Measurements from ENCODE around the gene UNC13C.

UNC13C gene

DNA sequence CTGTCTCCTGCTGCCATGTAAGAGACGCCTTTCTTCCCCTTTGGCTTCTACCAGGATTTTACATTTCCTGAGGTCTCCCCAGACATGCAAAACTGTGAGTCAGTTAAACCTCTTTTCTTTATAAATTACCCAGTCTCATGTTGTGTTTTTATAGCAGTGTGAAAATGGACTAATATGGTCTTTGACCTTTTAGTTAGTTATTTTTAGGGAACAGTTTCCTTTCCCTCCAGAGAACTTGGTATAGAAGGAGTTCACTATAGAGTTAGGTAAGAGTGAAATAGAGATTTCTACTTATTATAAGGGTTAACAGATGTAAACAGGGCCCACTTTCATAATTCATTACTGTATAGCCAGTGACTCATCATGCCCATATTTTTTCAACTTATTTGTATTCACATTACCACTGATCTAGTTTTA lies 170.9 kb downstream of the UNC13C start:
- no peak for TF ChIP-seq ZFX (IDR thresholded peaks at IDR 0.05)
- TF ChIP-seq, protein P1, sequence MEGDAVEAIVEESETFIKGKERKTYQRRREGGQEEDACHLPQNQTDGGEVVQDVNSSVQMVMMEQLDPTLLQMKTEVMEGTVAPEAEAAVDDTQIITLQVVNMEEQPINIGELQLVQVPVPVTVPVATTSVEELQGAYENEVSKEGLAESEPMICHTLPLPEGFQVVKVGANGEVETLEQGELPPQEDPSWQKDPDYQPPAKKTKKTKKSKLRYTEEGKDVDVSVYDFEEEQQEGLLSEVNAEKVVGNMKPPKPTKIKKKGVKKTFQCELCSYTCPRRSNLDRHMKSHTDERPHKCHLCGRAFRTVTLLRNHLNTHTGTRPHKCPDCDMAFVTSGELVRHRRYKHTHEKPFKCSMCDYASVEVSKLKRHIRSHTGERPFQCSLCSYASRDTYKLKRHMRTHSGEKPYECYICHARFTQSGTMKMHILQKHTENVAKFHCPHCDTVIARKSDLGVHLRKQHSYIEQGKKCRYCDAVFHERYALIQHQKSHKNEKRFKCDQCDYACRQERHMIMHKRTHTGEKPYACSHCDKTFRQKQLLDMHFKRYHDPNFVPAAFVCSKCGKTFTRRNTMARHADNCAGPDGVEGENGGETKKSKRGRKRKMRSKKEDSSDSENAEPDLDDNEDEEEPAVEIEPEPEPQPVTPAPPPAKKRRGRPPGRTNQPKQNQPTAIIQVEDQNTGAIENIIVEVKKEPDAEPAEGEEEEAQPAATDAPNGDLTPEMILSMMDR (conservative IDR thresholded peaks at IDR 0.05) = no peak
- no peak overlapping the region for H3K27ac ChIP-seq

DNA sequence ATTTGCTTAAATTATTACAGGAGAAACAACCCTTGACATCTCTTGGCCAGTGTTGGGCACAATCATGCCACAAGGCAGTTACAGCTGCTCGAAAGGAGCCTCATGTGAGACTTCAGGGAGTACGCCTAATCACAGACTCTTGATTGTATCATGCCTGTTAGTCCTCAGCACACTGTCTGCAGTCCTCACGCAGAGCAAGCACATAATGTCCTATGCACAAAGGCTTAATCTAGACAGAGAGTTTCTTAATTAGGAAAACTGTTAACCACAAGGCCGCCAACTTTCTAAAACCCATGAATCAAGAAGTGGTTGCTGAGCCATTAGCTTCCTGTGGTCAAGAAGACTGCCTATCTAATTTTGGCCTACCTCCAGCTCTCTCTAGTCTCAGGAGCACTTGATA lies 172.0 kb downstream of the UNC13C start:
- TF ChIP-seq, protein P1 (conservative IDR thresholded peaks at IDR 0.05) = no peak
- TF ChIP-seq ZFX (IDR thresholded peaks at IDR 0.05) = no peak
- H3K27ac ChIP-seq = no peak overlapping the region

DNA sequence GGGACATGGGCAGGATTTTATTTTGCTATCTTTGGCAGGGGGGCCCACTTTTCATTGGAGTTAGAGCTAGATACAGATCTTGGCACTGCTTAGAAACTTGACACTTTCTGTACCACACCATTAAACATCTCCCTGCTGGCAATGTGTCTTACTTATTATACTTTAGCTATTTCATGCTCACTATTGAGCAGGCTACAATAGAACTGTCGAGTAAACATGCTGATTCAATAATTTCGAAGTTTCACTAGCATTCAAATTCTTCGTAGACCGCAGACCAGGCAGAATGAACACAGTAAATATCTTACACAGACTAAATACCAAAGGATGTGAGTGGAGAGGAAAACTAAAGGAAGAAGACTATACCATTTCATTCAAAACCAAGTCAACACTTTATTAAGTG lies 180.8 kb downstream of the UNC13C start:
- TF ChIP-seq ZFX (IDR thresholded peaks at IDR 0.05) = no peak
- TF ChIP-seq, protein P1 (conservative IDR thresholded peaks at IDR 0.05) = no peak
- no peak overlapping the region; the same call in 1 of the 2 replicates for H3K27ac ChIP-seq

DNA sequence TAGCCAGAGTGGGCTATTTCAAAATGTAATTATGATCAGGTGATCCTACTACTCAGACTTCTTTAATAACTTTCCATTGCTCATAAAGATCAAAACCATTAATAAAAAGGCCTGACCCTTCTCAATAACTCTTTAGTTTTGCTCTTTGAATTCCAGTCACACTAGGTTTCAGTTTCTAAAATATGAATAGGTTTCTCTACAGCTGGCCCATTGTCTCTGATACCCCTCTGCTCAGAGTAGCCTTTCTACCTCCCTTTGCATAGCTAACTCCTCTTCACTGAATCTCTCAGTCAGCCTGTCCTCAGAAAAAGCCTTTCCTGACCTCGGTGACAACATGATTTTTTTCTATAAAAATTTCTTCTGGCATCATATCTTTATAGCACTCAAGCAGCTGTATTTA lies 209.1 kb downstream of the UNC13C start:
- TF ChIP-seq ZFX (IDR thresholded peaks at IDR 0.05) = no peak
- TF ChIP-seq, protein P1 (conservative IDR thresholded peaks at IDR 0.05) = no peak
- H3K27ac ChIP-seq = no peak overlapping the region

DNA sequence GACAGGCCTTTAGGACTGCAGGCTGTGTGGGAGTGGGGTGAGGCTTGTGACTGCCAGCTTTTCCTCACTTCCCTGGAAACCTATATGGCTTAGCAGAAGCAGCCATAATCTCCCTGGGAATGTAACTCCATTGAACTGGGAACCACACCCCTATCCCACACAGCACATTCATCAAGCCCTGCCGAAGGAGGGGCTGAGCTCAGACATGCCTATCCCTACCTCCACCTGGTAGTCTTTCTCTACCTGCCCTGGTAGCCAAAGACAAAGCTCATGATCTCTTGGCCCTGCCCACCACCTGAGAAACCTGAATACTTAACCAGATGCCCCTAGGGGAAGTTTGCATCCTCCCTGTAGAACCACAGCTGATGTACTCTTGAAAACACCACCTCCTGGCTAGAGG lies 219.8 kb downstream of the UNC13C start:
- TF ChIP-seq ZFX (IDR thresholded peaks at IDR 0.05) = no peak
- TF ChIP-seq, protein P1 (conservative IDR thresholded peaks at IDR 0.05) = no peak

DNA sequence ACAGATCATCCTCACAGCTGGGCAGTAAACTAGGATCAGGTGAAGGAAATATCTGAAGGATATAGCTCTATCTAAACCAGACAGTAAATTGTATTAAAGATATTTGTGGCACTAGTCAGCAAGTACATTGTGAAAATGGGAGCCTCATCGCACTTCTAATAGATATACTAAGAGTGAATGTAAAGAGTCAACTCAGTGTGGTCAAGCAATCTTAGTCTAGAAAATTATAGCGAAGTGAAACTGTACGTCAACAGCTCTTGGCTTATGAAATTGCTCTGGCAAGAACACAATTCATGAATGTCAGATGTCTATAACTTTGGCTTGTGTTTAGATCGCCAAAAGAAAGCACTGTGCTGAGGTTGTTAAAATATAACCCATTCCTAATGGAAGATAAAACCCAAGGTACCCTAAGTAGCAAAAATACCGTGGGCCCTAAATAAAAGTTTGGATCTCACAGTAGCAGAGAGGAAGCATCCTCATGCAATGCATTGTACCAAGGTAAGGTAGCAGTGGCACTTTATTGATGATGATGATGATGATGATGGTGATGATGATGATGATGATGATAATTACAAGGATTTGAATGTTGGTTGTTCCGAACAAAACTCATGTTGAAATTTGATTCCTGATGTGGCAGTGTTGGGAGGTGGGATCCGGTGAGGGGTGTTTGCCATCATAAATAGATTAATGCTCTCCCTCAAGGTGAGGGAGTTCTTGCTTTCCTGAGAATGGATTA lies 228.5 kb downstream of the UNC13C start:
- no peak overlapping the region for H3K27ac ChIP-seq
- no peak for TF ChIP-seq ZFX (IDR thresholded peaks at IDR 0.05)
- TF ChIP-seq, protein P1 (conservative IDR thresholded peaks at IDR 0.05) = no peak

More for the DNA sequence above, 219.8 kb downstream of the UNC13C start:
- no peak overlapping the region for H3K27ac ChIP-seq

DNA sequence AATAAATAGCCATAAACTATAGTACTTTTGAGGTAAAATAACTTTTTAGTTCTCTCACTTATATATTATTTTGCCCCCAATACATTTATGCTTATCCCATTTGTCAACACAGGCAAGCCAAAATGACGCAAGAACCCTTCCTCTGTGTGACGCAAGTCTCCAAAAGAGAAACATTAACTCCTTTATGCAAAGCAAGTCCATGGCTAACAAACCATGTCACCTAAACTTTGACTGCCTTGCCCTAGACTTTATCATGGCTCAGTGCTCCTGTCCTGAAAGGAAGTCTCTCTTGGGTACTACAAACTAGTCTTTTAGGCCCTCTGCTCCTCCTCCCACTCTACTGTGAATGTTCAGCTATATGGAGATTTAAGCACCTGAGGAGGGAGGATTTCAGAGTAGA lies 230.5 kb downstream of the UNC13C start:
- H3K27ac ChIP-seq = no peak overlapping the region
- no peak for TF ChIP-seq ZFX (IDR thresholded peaks at IDR 0.05)
- TF ChIP-seq, protein P1 (conservative IDR thresholded peaks at IDR 0.05) = no peak
